ENCODE results near the gene FAM13C. TPM values are rescaled to one million over a fixed set of nuclear protein-coding genes. Genes with fewer than 3 reads are reported as not detected.

FAM13C gene
- total and polyA plus RNA-seq, 9 of the 15 experiments (the other 6 are each of a cell fraction or from before 2014, with no cell fraction given), result not detected

DNA sequence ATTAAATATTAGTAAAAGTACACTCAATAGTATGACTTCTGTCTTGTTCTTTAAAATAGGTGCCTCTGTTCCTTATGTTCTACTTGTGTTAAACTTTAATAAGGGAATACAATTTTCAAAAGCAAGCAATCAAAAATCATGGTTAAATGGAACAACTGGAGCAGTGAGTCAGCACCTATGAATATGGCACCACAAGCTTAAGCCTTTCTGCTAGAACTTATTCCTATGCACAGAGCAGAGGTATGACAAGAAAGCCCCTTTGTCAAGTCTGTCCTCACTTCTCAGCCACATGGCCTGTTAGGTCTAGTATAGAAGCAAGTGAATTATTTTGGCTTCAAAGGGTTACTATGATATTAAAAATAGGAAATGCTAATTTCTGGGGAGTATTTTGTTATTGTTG lies 29.8 kb downstream of the FAM13C start (continued):
- TF ChIP-seq, protein P1, sequence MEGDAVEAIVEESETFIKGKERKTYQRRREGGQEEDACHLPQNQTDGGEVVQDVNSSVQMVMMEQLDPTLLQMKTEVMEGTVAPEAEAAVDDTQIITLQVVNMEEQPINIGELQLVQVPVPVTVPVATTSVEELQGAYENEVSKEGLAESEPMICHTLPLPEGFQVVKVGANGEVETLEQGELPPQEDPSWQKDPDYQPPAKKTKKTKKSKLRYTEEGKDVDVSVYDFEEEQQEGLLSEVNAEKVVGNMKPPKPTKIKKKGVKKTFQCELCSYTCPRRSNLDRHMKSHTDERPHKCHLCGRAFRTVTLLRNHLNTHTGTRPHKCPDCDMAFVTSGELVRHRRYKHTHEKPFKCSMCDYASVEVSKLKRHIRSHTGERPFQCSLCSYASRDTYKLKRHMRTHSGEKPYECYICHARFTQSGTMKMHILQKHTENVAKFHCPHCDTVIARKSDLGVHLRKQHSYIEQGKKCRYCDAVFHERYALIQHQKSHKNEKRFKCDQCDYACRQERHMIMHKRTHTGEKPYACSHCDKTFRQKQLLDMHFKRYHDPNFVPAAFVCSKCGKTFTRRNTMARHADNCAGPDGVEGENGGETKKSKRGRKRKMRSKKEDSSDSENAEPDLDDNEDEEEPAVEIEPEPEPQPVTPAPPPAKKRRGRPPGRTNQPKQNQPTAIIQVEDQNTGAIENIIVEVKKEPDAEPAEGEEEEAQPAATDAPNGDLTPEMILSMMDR (IDR thresholded peaks at IDR 0.05 in 2 of 3, conservative IDR thresholded peaks at IDR 0.05 in 1 of 3; ENCODE audit: insufficient read depth in 2 of 3, low read depth in 1 of 3, low read length in 3 of 3), result no peak
- TF ChIP-seq PTRF (tag; IDR thresholded peaks at IDR 0.05) (no peak), NFYB (IDR thresholded peaks at IDR 0.05; ENCODE audit: extremely low read depth, insufficient read length) (no peak), GTF2A2 (tag; IDR thresholded peaks at IDR 0.05) (no peak), ZNF695 (CRISPR knock-in tag; IDR thresholded peaks at IDR 0.05) (no peak), RBM15 (IDR thresholded peaks at IDR 0.05; ENCODE audit: insufficient read depth, low read length) (no peak), POLR2B (IDR thresholded peaks at IDR 0.05; ENCODE audit: low read depth, partially characterized antibody) (no peak), EHMT2 (IDR thresholded peaks at IDR 0.05) (no peak), ZNF507 (tag; conservative IDR thresholded peaks at IDR 0.05) (no peak), POLR2AphosphoS2 (IDR thresholded peaks at IDR 0.05; ENCODE audit: low read length) (no peak)

DNA sequence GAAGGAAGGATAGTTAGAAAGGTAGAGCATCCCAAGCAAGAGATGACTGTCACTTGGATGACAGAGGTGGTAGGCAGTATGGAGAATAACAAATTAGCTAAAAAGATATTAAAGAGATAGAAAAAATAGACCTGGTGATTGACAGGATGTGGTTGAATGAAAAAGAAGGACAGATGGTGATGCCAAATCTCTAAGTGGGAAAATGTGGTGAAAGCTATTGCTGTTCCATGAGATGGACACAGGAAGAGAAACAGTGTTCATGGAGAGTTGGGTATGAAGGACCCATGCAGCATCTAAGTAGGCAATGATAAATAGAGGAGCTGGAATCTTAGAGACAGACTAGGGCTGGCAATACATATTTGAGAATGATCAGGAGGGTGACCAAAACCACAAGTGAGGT lies 30.7 kb downstream of the FAM13C start:
- TF ChIP-seq, protein P2, sequence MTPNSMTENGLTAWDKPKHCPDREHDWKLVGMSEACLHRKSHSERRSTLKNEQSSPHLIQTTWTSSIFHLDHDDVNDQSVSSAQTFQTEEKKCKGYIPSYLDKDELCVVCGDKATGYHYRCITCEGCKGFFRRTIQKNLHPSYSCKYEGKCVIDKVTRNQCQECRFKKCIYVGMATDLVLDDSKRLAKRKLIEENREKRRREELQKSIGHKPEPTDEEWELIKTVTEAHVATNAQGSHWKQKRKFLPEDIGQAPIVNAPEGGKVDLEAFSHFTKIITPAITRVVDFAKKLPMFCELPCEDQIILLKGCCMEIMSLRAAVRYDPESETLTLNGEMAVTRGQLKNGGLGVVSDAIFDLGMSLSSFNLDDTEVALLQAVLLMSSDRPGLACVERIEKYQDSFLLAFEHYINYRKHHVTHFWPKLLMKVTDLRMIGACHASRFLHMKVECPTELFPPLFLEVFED (CRISPR knock-in tag; conservative IDR thresholded peaks at IDR 0.05), result no peak
- intact Hi-C loops (cut with micrococcal nuclease), result no loop called here
- DNase-seq (ENCODE audit: extremely low read depth in 1 of 4, low spot score in 3 of 4) (no peak), FAIRE-seq (no peak), ATAC-seq (no peak)
- BruUV-seq (replicated peaks), result no TSS peak
- Histone ChIP-seq H3K79me2 (ENCODE audit: control insufficient read depth, insufficient read depth, low read length) (no peaks in the 10 kb centered on the region), H3K9me1 (ENCODE audit: control insufficient read depth, insufficient read depth, low read length) (no peaks in the 10 kb centered on the region), H3K9me3 (replicated peaks; ENCODE audit: control insufficient read depth, insufficient read depth, low read depth, low read length) (no peaks in the 10 kb centered on the region), H3K9ac (ENCODE audit: insufficient read depth in 1 of 2, low read depth in 2 of 2, low read length in 2 of 2) (no peak overlapping the region), H3K27ac (ENCODE audit: extremely low read depth, low read depth, low read length) (no peak overlapping the region), H3K4me2 (ENCODE audit: insufficient read depth, low read length) (no peak overlapping the region), H2AFZ (ENCODE audit: low read depth, low read length) (no peak overlapping the region), H3K4me3 (no peak overlapping the region), H3K27me3 (ENCODE audit: control insufficient read depth in 2 of 2, insufficient read depth in 2 of 2, low read length in 2 of 2) (no peaks in the 10 kb centered on the region), H4K20me1 (replicated peaks; ENCODE audit: control insufficient read depth, insufficient read depth, low read length) (no peaks in the 10 kb centered on the region), H3K4me1 (replicated peaks in 1 of 2; ENCODE audit: control insufficient read depth in 2 of 2, insufficient read depth in 2 of 2, low read length in 2 of 2) (no peaks in the 10 kb centered on the region), H3K36me3 (ENCODE audit: control insufficient read depth, insufficient read depth, low read length) (no peaks in the 10 kb centered on the region)
- in situ Hi-C loops (cut with MboI), result no loop called here
- ChIA-PET POLR2A (no interaction called here), CTCF (ENCODE audit: low intra/inter-chr PET ratio) (no interaction called here)
